ENCODE data around the gene CHIC1. TPM values are rescaled to one million over a fixed set of nuclear protein-coding genes. Genes with fewer than 3 reads are reported as not detected.
"Not testable (repeated sequence)": the region's sequence is repeated elsewhere in the genome, so short reads cannot be mapped to it uniquely, and the experiment has no call there.

Gene CHIC1
- total RNA-seq: 7.6 and 9.2 TPM in 2 replicates

GRCh38 chrX:73562984-73563737 is at the start of gene CHIC1:
CHIC1 (plus strand) TSS chrX:73563197; CDS start chrX:73563285, 88 bp downstream.
- peak; percentile 7 for DNase-seq (ENCODE audit: low read depth, low spot score)

GRCh38 chrX:73522823-73523222 is 40.2 kb upstream of the CHIC1 start:
- DNase-seq (ENCODE audit: low read depth, low spot score): not testable (repeated sequence)

GRCh38 chrX:73524906-73525305 is 38.1 kb upstream of the CHIC1 start:
- no peak for DNase-seq (ENCODE audit: low read depth, low spot score)

DNA sequence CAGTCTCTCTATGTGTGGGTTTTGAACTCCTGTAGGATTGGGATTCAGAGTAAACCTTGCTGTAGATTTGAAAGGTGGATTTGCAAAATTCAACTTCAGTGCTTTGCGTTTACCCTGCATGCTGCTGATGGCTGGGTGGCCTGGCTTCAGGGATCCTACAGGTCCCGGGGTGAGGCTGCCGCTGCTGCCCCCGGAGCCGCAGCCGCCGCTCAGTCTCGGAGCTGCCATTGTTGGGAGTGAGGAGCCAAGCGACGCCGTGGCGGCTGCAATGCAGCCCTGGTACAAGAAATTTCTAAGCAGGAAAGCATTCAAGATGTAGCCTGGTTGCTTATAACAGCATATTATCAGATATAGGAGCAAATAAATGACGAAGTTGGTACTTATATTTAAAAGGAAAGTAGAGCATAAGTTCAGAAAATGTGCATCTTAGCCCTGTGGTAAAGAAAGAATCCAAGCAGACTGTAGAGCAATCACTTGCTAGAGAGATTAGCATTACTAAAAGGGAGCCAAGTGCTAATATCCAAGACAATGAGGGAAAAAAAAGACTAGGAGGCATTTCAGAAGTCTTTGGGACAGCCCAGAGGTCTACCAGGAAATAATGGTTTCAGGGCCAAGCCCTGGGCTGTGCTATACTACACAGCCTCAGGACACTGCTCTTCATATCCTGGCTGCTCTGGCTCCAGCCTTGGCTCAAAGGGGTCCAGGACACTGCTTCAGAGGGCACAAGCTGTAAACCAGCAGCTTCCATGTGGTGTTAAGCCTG is 36.9 kb upstream of the CHIC1 start:
- no peak for DNase-seq (ENCODE audit: low read depth, low spot score)

- not testable (repeated sequence) for DNase-seq (ENCODE audit: low read depth, low spot score)
Measured at GRCh38 chrX:73531655-73532054, 31.3 kb upstream of the CHIC1 start.

DNA sequence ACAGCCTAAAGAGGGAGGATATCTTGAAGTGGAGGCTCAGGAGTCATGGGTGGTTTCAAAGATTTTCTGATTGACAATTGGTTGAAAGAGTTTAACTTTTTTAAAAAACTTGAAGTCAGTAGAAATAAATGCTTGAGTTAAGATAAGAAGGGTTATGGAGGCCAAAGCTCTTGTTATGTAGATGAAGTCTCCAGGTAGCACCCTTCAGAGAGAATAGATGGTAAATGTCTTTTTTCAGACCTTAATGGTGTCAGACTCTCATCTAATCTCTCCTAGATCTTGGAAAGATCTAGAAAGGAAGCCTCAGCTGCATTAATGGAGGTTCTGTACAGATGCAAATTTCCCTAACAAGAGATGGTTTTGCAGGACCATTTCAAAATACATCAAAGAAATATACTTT is 6.8 kb upstream of the CHIC1 start:
- no peak for DNase-seq (ENCODE audit: low read depth, low spot score)

GRCh38 chrX:73561801-73562200 is 1.2 kb upstream of the CHIC1 start:
- no peak for DNase-seq (ENCODE audit: low read depth, low spot score)

DNA sequence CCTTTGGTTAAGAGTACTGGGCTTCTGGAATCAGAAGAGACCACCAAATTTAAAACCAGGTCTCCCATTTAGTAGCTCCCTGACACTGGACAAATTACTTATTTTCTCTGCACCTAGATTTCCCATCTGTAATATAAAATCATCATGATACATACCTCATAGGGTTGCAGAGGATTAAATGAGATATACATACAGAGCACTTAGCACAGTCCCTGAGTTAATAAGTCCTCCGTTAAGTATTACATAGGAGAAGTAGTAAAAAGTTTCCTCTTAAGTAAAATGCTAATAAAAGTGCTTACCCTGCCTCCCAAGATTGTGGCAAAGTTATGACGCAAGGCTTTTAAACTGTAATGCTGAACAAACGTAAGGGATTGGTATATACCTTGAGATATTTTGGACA is 539 bp upstream of the CHIC1 start:
- DNase-seq (ENCODE audit: low read depth, low spot score): no peak

- DNase-seq (ENCODE audit: low read depth, low spot score): no peak
Measured at GRCh38 chrX:73563738-73564068, 706 bp downstream of the CHIC1 start.

DNA sequence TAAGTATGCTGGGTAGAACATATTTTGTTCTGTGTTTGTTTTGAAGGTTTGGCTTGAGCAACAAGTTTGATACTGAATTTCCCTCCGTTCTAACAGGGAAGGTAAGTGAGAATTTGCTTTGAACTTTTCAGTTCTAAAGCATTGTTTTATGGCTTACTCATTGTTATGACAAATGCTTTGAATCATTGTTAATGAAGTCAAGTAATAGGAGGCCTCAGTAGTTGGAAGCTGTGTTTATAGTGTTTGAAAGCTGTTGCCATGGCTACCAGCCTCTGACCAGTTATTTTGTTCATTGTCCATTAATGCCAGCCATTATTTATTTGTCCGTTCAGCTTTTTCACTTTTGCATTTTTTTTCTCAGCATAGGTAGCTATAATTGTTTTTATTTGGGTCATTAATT is 14.4 kb downstream of the CHIC1 start:
- peak; percentile 75 for DNase-seq (ENCODE audit: low read depth, low spot score)

GRCh38 chrX:73581002-73581628 is 18.1 kb downstream of the CHIC1 start:
- DNase-seq (ENCODE audit: low read depth, low spot score): no peak

DNA sequence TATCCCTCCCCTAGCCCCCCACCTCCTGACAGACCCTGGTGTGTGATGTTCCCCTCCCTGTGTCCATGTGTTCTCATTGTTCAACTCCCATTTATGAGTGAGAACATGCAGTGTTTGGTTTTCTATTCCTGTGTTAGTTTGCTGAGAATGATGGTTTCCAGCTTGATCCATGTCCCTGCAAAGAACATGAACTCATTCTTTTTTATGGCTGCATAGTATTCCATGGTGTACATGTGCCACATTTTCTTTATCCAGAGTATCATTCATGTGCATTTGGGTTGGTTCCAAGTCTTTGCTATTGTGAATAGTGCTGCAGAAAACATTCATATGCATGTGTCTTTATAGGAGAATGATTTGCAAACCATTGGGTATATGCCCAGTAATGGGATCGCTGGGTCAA is 34.8 kb downstream of the CHIC1 start:
- DNase-seq (ENCODE audit: low read depth, low spot score): not testable (repeated sequence)

GRCh38 chrX:73615022-73615421 is 52.0 kb downstream of the CHIC1 start:
- DNase-seq (ENCODE audit: low read depth, low spot score): no peak

- DNase-seq (ENCODE audit: low read depth, low spot score): not testable (repeated sequence)
Measured at GRCh38 chrX:73641669-73642068, 78.7 kb downstream of the CHIC1 start.

DNA sequence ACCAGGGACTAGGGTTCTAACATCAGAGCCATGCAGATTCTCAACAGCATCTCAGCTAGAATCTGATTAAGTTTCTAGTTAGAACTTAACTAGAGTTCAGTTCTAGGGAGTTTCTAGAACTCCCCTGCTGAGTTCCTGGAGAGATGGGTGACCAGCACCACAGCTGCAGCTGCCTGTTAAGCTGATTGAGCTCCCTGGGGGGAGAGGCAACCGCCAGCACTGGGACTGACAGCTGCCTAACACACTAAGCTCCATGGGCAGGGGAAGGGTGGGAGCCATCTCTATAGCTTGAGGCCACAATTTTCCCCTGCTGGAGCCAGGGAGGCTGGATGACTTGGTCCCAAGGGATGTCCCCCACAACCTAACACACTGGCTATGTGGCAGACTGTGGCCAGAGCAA is 84.2 kb downstream of the CHIC1 start:
- DNase-seq (ENCODE audit: low read depth, low spot score): no peak

- no peak for DNase-seq (ENCODE audit: low read depth, low spot score)
Measured at GRCh38 chrX:73647632-73648322, 84.8 kb downstream of the CHIC1 start.

- not testable (repeated sequence) for DNase-seq (ENCODE audit: low read depth, low spot score)
Measured at GRCh38 chrX:73661322-73661721, 98.3 kb downstream of the CHIC1 start.

DNA sequence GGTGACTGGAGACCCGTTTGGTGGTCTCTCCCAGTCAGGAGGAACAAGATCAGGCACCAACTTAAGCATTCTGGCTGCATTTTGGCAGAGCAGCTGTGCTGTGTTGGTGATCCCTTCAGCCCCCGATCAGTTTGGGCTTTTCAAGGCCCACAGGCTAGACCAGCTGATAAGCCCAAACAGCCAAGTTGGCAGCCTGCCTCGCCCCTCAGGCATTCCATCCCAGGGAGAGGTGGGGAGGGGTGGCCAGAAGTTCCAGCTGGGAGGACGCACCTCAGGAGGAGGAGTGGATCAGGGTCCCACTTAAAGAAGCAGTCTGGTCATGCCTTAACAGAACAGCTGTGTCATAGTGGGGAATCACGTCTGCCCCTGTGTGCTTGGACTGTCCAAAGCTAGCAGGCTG is 105.8 kb downstream of the CHIC1 start:
- DNase-seq (ENCODE audit: low read depth, low spot score): no peak

DNA sequence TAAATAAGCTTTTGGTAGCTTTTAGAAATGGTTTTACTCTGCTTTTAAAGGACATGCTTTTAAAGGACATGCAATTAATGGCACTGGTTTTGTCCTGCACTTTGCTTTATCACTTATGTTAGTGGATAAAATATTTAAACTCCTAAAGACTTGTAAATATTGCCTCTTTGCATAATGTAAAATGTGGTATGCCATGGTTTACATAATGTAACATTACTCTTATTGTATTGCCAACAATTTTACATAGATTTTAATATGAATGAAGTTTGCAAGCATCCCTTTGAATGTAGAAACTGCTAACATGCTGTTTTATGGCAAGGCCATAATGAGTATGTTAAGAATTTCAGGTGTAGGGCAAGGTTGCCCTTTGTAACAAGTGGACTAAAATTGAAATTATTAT is 118.4 kb downstream of the CHIC1 start:
- no peak for DNase-seq (ENCODE audit: low read depth, low spot score)

DNA sequence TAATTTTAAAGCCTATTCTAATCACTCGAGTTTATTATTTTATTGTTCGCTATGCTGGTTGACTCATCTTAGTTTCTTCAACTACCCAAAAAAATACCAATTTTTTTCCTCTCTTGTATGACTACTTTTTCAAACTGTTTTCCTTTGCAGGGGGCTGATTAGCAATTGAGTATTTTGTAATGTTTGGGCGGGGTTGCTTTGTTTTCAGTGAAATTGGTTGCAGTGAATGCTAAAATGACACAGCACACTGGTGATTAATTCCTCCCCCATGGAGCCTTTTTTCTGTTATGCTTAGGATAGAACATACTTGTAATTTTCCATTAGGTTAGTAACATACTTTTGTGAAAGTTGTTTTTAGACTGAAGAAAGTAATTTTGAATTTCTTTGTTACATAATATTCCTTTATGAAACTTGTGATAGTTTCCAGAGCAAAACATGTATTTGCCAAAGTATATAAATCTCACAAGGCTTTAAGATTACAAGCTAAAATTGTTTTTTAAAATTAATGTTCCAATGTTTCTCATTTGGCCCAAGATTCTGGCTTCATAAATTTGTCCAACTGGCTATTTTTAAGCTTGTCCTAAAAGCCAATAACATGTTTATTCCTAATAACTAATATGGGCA is 120.4 kb downstream of the CHIC1 start:
- DNase-seq (ENCODE audit: low read depth, low spot score): no peak

- not testable (repeated sequence) for DNase-seq (ENCODE audit: low read depth, low spot score)
Measured at GRCh38 chrX:73707014-73707413, 144.0 kb downstream of the CHIC1 start.

All from pulmonary artery endothelial cell (primary cell).